Keratinocyte (primary cell): ENCODE data around the gene ALS2CL. TPM values are rescaled to one million over a fixed set of nuclear protein-coding genes. Genes with fewer than 3 reads are reported as not detected.

Source experiments
- DNase-seq: peaks from one replicate; pipeline ENCODE4 v3.0.0-alpha.2; 2011; ENCODE audit warnings: low read depth, missing footprints, low spot score
- FAIRE-seq: peaks from 2 replicates; lab custom pipeline; 2011; peaks lifted over from hg19 to GRCh38; lab: Jason Lieb, UNC
- H2AFZ ChIP-seq: 2 replicates; pipeline ENCODE4 v1.6.0; 2012; ENCODE audit warnings: low read length, control low read depth, inconsistent platforms; ENCODE audit not compliant: control insufficient read depth
- H3K27ac ChIP-seq: 2 replicates; pipeline ENCODE4 v1.5.1; 2011; ENCODE audit warnings: low read length; ENCODE audit not compliant: control insufficient read depth, insufficient read depth
- H3K27me3 ChIP-seq: 3 replicates; pipeline ENCODE4 v1.6.0; 2011; ENCODE audit warnings: low read length; ENCODE audit not compliant: control insufficient read depth, insufficient read depth; ENCODE audit errors: extremely low read depth
- H3K36me3 ChIP-seq, 2 experiments: 2 replicates in 1 of 2; 3 replicates in 1 of 2; pipeline ENCODE4 v1.5.1; 2011; ENCODE audit warnings: low read length in 2 of 2, mild to moderate bottlenecking in 1 of 2; ENCODE audit not compliant: control insufficient read depth in 2 of 2, insufficient read depth in 2 of 2; ENCODE audit errors: extremely low read depth in 1 of 2
- H3K4me1 ChIP-seq: 3 replicates; pipeline ENCODE4 v1.5.1; 2011; ENCODE audit warnings: low read length; ENCODE audit not compliant: control insufficient read depth, insufficient read depth; ENCODE audit errors: extremely low read depth
- H3K4me2 ChIP-seq: 3 replicates; pipeline ENCODE4 v1.6.0; 2011; ENCODE audit warnings: low read depth, low read length; ENCODE audit not compliant: control insufficient read depth, insufficient read depth; ENCODE audit errors: extremely low read depth
- H3K4me3 ChIP-seq, 3 experiments: fragments of 200-600 bp in 1 of 3; sonication (generic) in 1 of 3; 2 replicates in 2 of 3; 3 replicates in 1 of 3; pipeline ENCODE4 v1.5.1; 2011 to 2016; ENCODE audit warnings: low read length in 3 of 3, mild to moderate bottlenecking in 3 of 3, control low read depth in 2 of 3, inconsistent platforms in 1 of 3, low read depth in 1 of 3, mixed read lengths in 1 of 3, mixed run types in 1 of 3, moderate library complexity in 1 of 3; ENCODE audit not compliant: control insufficient read depth in 2 of 3, insufficient read depth in 2 of 3; ENCODE audit errors: extremely low read depth in 1 of 3
- H3K79me2 ChIP-seq: 2 replicates; pipeline ENCODE4 v1.6.0; 2012; ENCODE audit warnings: low read length; ENCODE audit not compliant: control insufficient read depth, insufficient read depth
- H3K9ac ChIP-seq: 3 replicates; pipeline ENCODE4 v1.6.0; 2011; ENCODE audit warnings: low read length; ENCODE audit not compliant: control insufficient read depth, insufficient read depth; ENCODE audit errors: extremely low read depth
- H3K9me1 ChIP-seq: 3 replicates; pipeline ENCODE4 v1.6.0; 2011; ENCODE audit warnings: low read length; ENCODE audit not compliant: control insufficient read depth, insufficient read depth; ENCODE audit errors: extremely low read depth
- H3K9me3 ChIP-seq: 2 replicates; pipeline ENCODE4 v1.5.1; 2012; ENCODE audit warnings: low read depth, low read length; ENCODE audit not compliant: control insufficient read depth
- H4K20me1 ChIP-seq: 3 replicates; pipeline ENCODE4 v1.6.0; 2011; ENCODE audit warnings: low read length; ENCODE audit not compliant: control insufficient read depth, insufficient read depth; ENCODE audit errors: extremely low read depth
- CTCF ChIP-seq, 3 experiments: IDR thresholded peaks in 1 of 3; conservative IDR thresholded peaks in 1 of 3; optimal IDR thresholded peaks in 1 of 3; 2 replicates in 2 of 3; 3 replicates in 1 of 3; pipeline versions ENCODE3 to v1.5.1; 2011; ENCODE audit warnings: low read length in 3 of 3, mild to moderate bottlenecking in 3 of 3, moderate library complexity in 2 of 3, control low read depth in 1 of 3, inconsistent platforms in 1 of 3; ENCODE audit not compliant: insufficient read depth in 2 of 3; ENCODE audit errors: extremely low read depth in 1 of 3
- EZH2 ChIP-seq: IDR thresholded peaks from one replicate; pipeline ENCODE4 v1.6.1; 2012; ENCODE audit warnings: inconsistent platforms, mild to moderate bottlenecking, low read length, moderate library complexity
- dilution Hi-C: fragments of 300-500 bp; cut with MboI; formaldehyde crosslinking; loops from one replicate; pipeline ENCODE4 v1.7.0; 2020; ENCODE audit warnings: low sequenced_read_pairs; ENCODE audit not compliant: extremely low pct_ligation_motif_present
- polyA plus RNA-seq, 5 experiments: library from polyadenylated mRNA; depleted of rRNA in 3 of 5; stranded (reverse) in 3 of 5; stranded (forward) in 1 of 5; unstranded in 1 of 5; fragments of >200 nt; gene quantifications; 1 replicate in 1 of 5; 2 replicates in 3 of 5; 3 replicates in 1 of 5; pipeline versions ENCODE4 v1.2.1 to v1.2.3, GENCODE V29; 2011 to 2012; ENCODE audit warnings: missing spikeins in 2 of 5, low read depth in 1 of 5, low replicate concordance in 1 of 5

Gene ALS2CL
- polyA plus RNA-seq, 1 donor (not counting 4 experiments of a cell fraction or from before 2014, with no cell fraction given): 40.9 TPM

- Histone ChIP-seq H3K9me3 (no peaks in the 10 kb centered on the region), H2AFZ (no peak overlapping the region), H3K4me3 (no peak overlapping the region), H3K9me1 (no peaks in the 10 kb centered on the region), H3K27me3 (no peaks in the 10 kb centered on the region), H3K27ac (no peak overlapping the region), H3K4me2 (no peak overlapping the region), H3K4me1 (no peaks in the 10 kb centered on the region), H4K20me1 (no peaks in the 10 kb centered on the region), H3K79me2 (no peaks in the 10 kb centered on the region), H3K9ac (no peak overlapping the region), H3K36me3 (peaks cover 10 to 15% of the 10 kb centered on the region in 2 experiments)
- TF ChIP-seq EZH2 (no peak), CTCF (optimal IDR thresholded peaks at IDR 0.05 in 1 of 3, IDR thresholded peaks at IDR 0.05 in 1 of 3, conservative IDR thresholded peaks at IDR 0.05 in 1 of 3; ENCODE audit: extremely low read depth in 1 of 3, insufficient read depth in 2 of 3, low read length in 3 of 3) (no peak)
- dilution Hi-C loops: no loop called here
- FAIRE-seq (no peak), DNase-seq (no peak)
Observed at GRCh38 chr3:46667061-46667621, 26.3 kb downstream of the ALS2CL start.

- no peak overlapping the region for H3K9ac ChIP-seq
- no peak overlapping the region for H3K27ac ChIP-seq
- dilution Hi-C loops: no loop called here
- no peaks in the 10 kb centered on the region for H3K4me1 ChIP-seq
- H3K9me1 ChIP-seq: no peaks in the 10 kb centered on the region
- no peaks in the 10 kb centered on the region for H3K27me3 ChIP-seq
- FAIRE-seq (no peak), DNase-seq (no peak)
- no peak overlapping the region for H2AFZ ChIP-seq
- no peak for TF ChIP-seq EZH2
- no peak for TF ChIP-seq CTCF (optimal IDR thresholded peaks at IDR 0.05 in 1 of 3, IDR thresholded peaks at IDR 0.05 in 1 of 3, conservative IDR thresholded peaks at IDR 0.05 in 1 of 3; ENCODE audit: extremely low read depth in 1 of 3, insufficient read depth in 2 of 3, low read length in 3 of 3)
- no peaks in the 10 kb centered on the region for H3K79me2 ChIP-seq
- H3K36me3 ChIP-seq: peaks cover 8 to 9% of the 10 kb centered on the region in 2 experiments
- H3K4me2 ChIP-seq: no peak overlapping the region
- no peak overlapping the region for H3K4me3 ChIP-seq
- H3K9me3 ChIP-seq: no peaks in the 10 kb centered on the region
- no peaks in the 10 kb centered on the region for H4K20me1 ChIP-seq
Observed at GRCh38 chr3:46666453-46666845, 27.0 kb downstream of the ALS2CL start.
